NCI-H187 (cell line): ENCODE measurements around the gene FGF9.

Source experiments
- DNase-seq, 2 experiments: peaks; one replicate each; lab custom pipeline; 2025; lab: John Stamatoyannopoulos, UW

Gene FGF9

GRCh38 chr13:21670883-21671619 lies at the start of gene FGF9:
Gene FGF9, plus strand, starts transcription at chr13:21671073. Its CDS starts 840 bp downstream, at chr13:21671913.
- peak; percentile 69 to 72 for DNase-seq

GRCh38 chr13:21625366-21625765 lies 45.5 kb upstream of the FGF9 start:
- DNase-seq, result no peak

- no peak for DNase-seq
Observed at GRCh38 chr13:21632196-21632595, 38.7 kb upstream of the FGF9 start.

- no peak for DNase-seq
Observed at GRCh38 chr13:21636656-21637055, 34.2 kb upstream of the FGF9 start.

GRCh38 chr13:21637296-21637695 lies 33.6 kb upstream of the FGF9 start:
- DNase-seq, result peak; percentile 19 to 39

GRCh38 chr13:21638319-21639282 lies 32.3 kb upstream of the FGF9 start:
- peak in 1 of 2 experiments; percentile 13 for DNase-seq

- no peak for DNase-seq
Observed at GRCh38 chr13:21639561-21639960, 31.3 kb upstream of the FGF9 start.

DNA sequence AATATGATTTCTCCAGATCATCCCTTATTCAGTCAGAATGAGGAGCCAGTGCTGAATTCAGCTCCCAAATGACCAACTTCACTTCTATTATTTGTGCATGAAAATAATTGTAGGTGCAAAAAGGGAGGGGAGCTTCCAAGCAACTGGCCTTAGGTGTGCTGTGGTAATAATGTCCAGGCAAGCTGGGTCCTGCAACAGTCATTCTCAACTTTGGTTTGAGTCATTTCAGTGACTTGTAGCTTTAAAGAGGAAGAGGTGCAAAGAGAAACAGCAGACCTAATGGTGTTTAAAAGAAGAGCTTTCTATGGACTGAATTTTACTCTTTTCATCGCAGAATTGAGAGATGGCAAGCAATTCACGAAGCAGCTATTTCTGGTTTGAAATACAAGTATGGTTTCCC lies 29.2 kb upstream of the FGF9 start:
- no peak for DNase-seq

DNA sequence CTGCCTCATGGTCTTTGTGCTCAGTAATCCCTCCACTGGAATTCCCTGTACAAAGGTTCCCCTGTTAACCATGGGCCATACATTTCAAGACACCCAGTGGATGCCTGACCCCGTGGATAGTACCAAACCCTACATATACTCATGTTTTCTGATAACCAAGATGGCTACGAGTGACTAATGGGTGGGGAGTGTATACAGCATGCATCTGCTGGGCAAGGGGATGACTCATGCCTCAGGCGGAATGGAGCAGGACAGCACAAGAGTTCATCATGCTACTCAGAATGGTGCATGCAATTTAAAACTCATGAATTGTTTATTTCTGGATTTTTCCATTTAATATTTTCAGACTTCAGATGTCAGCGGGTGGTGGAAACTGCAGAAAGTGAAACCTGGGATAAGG lies 13.3 kb upstream of the FGF9 start:
- DNase-seq, result no peak

- DNase-seq, result no peak
Observed at GRCh38 chr13:21659087-21659486, 11.8 kb upstream of the FGF9 start.

DNA sequence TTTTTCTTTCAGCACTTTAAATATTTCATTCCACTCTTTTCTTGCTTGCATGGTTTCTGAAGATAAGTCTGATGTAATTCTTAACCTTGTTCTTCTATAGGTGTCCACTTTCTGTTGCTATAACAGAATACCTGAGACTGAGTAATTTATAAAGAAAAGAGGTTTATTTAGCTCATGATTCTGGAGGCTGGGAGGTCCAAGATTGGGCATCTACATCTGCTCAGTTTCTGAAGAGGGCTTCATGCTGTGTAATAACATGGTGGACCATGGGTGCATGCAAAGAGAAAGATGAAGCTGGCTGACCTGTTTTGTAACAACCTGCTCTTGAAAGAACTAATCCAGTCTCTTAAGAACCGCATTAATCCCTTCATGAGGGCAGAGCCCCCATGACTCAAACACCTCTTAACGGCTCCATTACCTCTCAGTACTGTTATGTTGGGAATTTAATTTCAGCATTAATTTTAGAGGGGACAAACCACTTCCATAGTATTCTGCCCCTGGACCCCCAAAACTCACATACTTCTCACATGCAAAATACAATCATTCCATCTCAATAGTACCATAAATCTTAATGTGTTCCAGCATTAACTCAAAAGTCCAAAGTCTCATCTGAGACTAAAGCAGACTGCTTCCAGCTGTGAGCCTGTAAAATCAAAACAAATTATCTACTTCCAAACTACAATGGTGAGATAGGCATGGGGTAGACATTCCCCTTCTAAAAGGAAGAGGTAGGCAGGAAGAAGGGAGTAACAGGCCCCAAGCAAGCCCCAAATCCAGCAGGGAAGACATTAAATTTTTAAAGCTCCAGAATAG lies 9.6 kb upstream of the FGF9 start:
- DNase-seq, result no peak

DNA sequence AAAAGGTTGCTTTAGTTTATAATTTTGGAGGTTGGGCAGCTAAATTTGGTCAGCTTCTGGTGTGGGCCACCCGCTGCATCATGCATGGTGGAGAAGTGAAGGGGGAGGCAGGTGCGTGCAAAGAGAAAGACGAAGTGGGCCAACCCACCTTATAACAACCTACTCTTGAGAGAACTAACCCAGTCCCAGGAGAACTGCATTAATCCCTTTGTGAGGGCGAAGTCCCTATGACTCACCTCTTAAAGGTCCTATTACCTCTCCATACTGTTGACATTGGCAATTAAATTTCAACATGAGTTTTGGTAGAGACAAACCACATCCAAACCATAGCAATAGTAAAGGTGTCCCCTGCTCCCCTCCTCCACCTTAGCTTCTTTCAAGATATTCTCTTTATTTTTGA lies 7.7 kb upstream of the FGF9 start:
- peak; percentile 52 to 64 for DNase-seq

- peak; percentile 36 to 55 for DNase-seq
Observed at GRCh38 chr13:21668732-21669275, 2.1 kb upstream of the FGF9 start.

GRCh38 chr13:21670006-21670882 lies 629 bp upstream of the FGF9 start:
- peak; percentile 53 to 72 for DNase-seq

DNA sequence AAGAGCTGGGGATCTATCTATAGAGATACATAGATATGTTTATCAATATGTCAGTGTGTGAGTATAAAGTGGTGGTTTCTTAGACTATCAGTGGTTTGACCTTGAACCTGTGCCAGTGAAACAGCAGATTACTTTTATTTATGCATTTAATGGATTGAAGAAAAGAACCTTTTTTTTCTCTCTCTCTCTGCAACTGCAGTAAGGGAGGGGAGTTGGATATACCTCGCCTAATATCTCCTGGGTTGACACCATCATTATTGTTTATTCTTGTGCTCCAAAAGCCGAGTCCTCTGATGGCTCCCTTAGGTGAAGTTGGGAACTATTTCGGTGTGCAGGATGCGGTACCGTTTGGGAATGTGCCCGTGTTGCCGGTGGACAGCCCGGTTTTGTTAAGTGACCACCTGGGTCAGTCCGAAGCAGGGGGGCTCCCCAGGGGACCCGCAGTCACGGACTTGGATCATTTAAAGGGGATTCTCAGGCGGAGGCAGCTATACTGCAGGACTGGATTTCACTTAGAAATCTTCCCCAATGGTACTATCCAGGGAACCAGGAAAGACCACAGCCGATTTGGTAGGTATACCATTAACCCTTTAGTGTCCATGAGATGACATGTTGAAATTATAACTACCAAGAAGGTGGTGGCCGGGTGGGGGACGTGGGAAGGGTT lies 880 bp downstream of the FGF9 start:
- no peak for DNase-seq

- DNase-seq, result no peak
Observed at GRCh38 chr13:21672287-21672680, 1.4 kb downstream of the FGF9 start.

GRCh38 chr13:21672796-21673538 lies 2.1 kb downstream of the FGF9 start:
- no peak for DNase-seq

DNA sequence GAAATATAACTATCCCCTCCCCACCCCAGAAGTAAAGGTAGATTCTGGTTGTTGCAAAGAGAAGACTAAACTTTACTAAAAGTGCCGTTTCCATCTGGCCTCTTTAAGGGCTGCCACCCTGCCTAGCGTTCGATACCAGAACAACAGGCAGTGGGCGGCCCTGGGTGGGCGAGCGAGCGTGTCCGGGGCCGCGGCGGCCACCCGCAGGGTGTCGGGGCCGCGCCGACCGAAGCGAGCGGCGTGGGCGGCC lies 2.6 kb downstream of the FGF9 start:
- no peak for DNase-seq

DNA sequence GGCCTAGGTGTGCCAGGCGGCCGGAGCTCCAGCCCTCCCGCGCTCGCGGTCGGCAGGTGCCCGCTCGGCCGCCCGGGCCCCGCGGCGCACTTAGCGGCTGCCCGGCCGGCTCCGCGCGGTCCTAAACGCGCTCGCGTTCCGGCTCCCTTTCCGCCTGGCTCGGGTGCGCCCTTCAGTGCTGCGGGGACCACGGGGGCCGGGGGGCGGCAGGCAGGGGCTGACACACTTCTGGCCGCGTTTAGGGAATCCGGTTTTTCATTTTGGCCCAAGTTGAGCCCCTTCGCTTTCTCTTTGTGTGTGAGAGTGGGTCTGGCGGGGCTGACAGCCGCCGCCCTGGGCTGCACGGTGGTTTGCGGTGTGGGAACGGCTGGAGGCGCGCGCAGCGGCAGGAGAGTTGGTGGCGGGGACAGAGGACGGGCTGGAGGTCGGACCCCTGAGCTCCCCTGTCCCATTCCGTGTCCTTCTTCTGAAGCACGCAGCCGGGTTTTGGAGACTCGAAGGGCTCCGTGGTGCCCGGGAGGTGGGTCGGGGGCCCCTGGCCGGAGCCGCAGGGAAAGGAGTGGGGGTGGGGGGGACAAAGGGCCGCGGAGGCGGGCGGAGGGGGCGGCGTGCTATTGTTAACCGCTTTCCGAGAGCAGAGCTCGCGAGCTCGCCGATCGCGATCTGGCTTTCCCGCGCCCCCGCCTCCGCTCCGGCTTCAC lies 3.1 kb downstream of the FGF9 start:
- peak; percentile 40 to 44 for DNase-seq
